Epithelial cell of proximal tubule (primary cell): ENCODE data around the gene MRPL47. TPM values are rescaled to one million over a fixed set of nuclear protein-coding genes. Genes with fewer than 3 reads are reported as not detected.

ENCODE experiments used
- DNase-seq: peaks from one replicate; pipeline ENCODE4 v3.0.0-alpha.2; 2011; ENCODE audit warnings: low read depth
- H3K4me3 ChIP-seq: 2 replicates; pipeline ENCODE4 v1.5.1; 2011; ENCODE audit warnings: low read depth, mild to moderate bottlenecking, low read length
- CTCF ChIP-seq: conservative IDR thresholded peaks from 2 replicates; pipeline ENCODE4 v1.5.1; 2012; ENCODE audit warnings: low read depth, mild to moderate bottlenecking, low read length
- total RNA-seq: library from RNA; depleted of rRNA; stranded (reverse); fragments of >200 nt; gene quantifications from 2 replicates; pipeline ENCODE4 v1.2.3, GENCODE V29; 2015

The MRPL47 gene
- total RNA-seq, 1 donor from 2014 or later, result 59.3 TPM

GRCh38 chr3:179613807-179614206 lies 9.4 kb upstream of the MRPL47 start:
- DNase-seq, result no peak
- no peak overlapping the region for H3K4me3 ChIP-seq
- no peak for TF ChIP-seq CTCF

GRCh38 chr3:179610066-179610465 lies 5.6 kb upstream of the MRPL47 start:
- no peak for DNase-seq
- TF ChIP-seq CTCF, result no peak
- H3K4me3 ChIP-seq, result no peak overlapping the region

- no peak for TF ChIP-seq CTCF
- DNase-seq, result no peak
- H3K4me3 ChIP-seq, result no peak overlapping the region
These were observed 4.7 kb upstream of the MRPL47 start for GRCh38 chr3:179608931-179609720.

GRCh38 chr3:179606534-179607085 lies 2.2 kb upstream of the MRPL47 start:
- no peak for DNase-seq
- no peak for TF ChIP-seq CTCF
- no peak overlapping the region for H3K4me3 ChIP-seq

GRCh38 chr3:179603831-179604230 lies 607 bp downstream of the MRPL47 start:
- DNase-seq, result no peak
- TF ChIP-seq CTCF, result no peak

GRCh38 chr3:179603321-179603720 lies 1.1 kb downstream of the MRPL47 start:
- TF ChIP-seq CTCF, result no peak
- H3K4me3 ChIP-seq, result peak overlapping the region; percentile 68
- DNase-seq, result no peak

More at GRCh38 chr3:179603831-179604230, 607 bp downstream of the MRPL47 start:
- peak overlapping the region; percentile 68 for H3K4me3 ChIP-seq

GRCh38 chr3:179599531-179599930 lies 4.9 kb downstream of the MRPL47 start:
- no peak for TF ChIP-seq CTCF
- no peak overlapping the region for H3K4me3 ChIP-seq
- DNase-seq, result no peak
